Nephron progenitor cell (in vitro differentiated cells): ENCODE measurements around the gene JAK3.

Source experiments
- DNase-seq: peaks from one replicate; pipeline ENCODE4 v3.0.0; 2021
- H3K27ac Mint-ChIP-seq: 2 replicates; pipeline ENCODE4 v1.8.0; 2021; ENCODE audit warnings: mild to moderate bottlenecking, moderate library complexity, mixed read lengths
- H3K27me3 Mint-ChIP-seq: 2 replicates; pipeline ENCODE4 v1.8.0; 2021; ENCODE audit warnings: mild to moderate bottlenecking, low read depth, mixed read lengths; ENCODE audit not compliant: poor library complexity
- H3K36me3 Mint-ChIP-seq: 2 replicates; pipeline ENCODE4 v1.8.0; 2021; ENCODE audit warnings: low read depth, mixed read lengths
- H3K4me1 Mint-ChIP-seq: 2 replicates; pipeline ENCODE4 v1.8.0; 2021; ENCODE audit warnings: mixed read lengths
- H3K4me3 Mint-ChIP-seq: 2 replicates; pipeline ENCODE4 v1.8.0; 2021; ENCODE audit warnings: mild to moderate bottlenecking, moderate library complexity, mixed read lengths
- H3K9me3 Mint-ChIP-seq: 2 replicates; pipeline ENCODE4 v1.8.0; 2021; ENCODE audit warnings: mild to moderate bottlenecking, moderate library complexity, mixed read lengths
- CTCF ChIP-seq: fragments of 200-600 bp; sonication (generic); IDR thresholded peaks from 2 replicates; pipeline ENCODE4 v1.5.0; 2021; ENCODE audit warnings: antibody characterized with exemption

Gene JAK3

GRCh38 chr19:17868669-17869068 lies 20.9 kb upstream of the JAK3 start:
- TF ChIP-seq CTCF, result no peak
- Mint-ChIP-seq H3K4me3 (no peak overlapping the region), H3K27me3 (peaks cover 59% of the 10 kb centered on the region), H3K9me3 (no peaks in the 10 kb centered on the region), H3K36me3 (peaks cover 21% of the 10 kb centered on the region), H3K27ac (no peak overlapping the region), H3K4me1 (peaks cover 5% of the 10 kb centered on the region)
- no peak for DNase-seq

DNA sequence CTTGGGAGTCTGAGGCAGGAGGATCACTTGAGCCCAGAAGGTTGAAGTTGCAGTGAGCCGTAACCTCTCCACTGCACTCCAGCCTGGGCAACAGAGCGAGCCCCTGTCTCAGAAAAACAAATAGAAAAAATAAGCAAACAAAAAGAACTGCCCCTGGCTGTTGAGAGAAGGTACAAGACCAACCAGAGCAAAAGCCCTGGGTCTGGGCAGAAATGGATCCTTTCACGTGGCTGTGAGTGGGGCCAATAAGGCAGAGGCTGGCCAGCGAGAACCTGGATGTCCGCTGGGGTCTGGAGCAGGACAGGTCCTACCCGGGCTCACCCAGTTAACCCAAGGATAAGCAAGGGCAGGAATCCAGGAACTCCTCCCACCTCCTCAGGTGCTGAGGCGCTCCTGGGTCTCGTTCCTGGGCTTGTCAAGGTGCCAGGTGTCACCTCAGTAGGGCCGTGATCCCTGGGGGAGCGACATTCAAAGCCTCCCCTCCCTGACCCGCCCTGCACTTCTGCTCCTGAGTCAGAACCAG lies 19.2 kb upstream of the JAK3 start:
- peaks cover 12% of the 10 kb centered on the region for H3K4me1 Mint-ChIP-seq
- no peak overlapping the region for H3K4me3 Mint-ChIP-seq
- DNase-seq, result no peak
- no peak for TF ChIP-seq CTCF
- peaks cover 36% of the 10 kb centered on the region for H3K36me3 Mint-ChIP-seq
- H3K27ac Mint-ChIP-seq, result no peak overlapping the region
- peaks cover 47% of the 10 kb centered on the region for H3K27me3 Mint-ChIP-seq
- H3K9me3 Mint-ChIP-seq, result no peaks in the 10 kb centered on the region

- TF ChIP-seq CTCF, result no peak
- H3K27me3 Mint-ChIP-seq, result peaks cover 41% of the 10 kb centered on the region
- H3K4me3 Mint-ChIP-seq, result no peak overlapping the region
- DNase-seq, result no peak
- peaks cover 40% of the 10 kb centered on the region for H3K36me3 Mint-ChIP-seq
- H3K9me3 Mint-ChIP-seq, result no peaks in the 10 kb centered on the region
- H3K27ac Mint-ChIP-seq, result no peak overlapping the region
- H3K4me1 Mint-ChIP-seq, result peaks cover 11% of the 10 kb centered on the region
Observed at GRCh38 chr19:17866312-17866963, 18.7 kb upstream of the JAK3 start.

- H3K4me1 Mint-ChIP-seq, result peaks cover 19% of the 10 kb centered on the region
- H3K27ac Mint-ChIP-seq, result peak overlapping the region; percentile 77
- no peak overlapping the region for H3K4me3 Mint-ChIP-seq
- H3K27me3 Mint-ChIP-seq, result peaks cover 33% of the 10 kb centered on the region
- no peaks in the 10 kb centered on the region for H3K9me3 Mint-ChIP-seq
- peaks cover 45% of the 10 kb centered on the region for H3K36me3 Mint-ChIP-seq
- TF ChIP-seq CTCF, result no peak
- no peak for DNase-seq
Observed at GRCh38 chr19:17865364-17866311, 17.9 kb upstream of the JAK3 start.

DNA sequence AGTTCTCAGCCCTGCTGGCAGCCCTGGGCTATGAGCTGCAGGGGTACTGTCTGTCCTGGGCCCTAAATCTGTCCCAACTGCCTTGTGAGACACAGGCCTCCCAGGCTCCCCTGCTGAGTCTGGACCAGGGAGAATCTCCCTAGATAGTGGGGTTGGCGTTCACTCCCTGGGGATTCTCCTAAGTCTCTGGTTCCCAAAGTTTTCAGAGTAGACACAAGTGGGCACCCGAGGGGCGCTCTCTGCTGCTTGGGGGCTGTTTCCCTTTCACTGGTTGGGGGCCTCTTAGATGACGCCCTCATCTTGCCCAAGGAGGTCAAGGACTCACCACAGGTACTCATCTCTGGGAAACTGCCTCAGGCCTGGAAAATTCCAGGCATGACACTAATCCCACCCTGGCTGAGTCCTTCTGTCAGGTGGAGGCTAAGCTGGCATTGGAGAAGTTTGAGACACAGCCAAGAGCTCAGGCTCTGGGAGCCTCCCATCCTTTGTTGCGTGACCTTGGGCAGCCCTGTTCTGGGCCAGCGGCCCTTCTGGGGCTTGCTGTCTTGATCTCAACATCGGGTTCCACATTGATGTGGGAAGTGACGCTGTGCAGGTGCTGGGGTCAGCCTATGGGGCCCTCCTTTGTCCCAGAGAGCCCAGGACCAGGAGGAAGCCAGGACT lies 15.9 kb upstream of the JAK3 start:
- DNase-seq, result no peak
- no peaks in the 10 kb centered on the region for H3K9me3 Mint-ChIP-seq
- no peak for TF ChIP-seq CTCF
- H3K27me3 Mint-ChIP-seq, result peaks cover 22% of the 10 kb centered on the region
- no peak overlapping the region for H3K4me3 Mint-ChIP-seq
- peaks cover 54% of the 10 kb centered on the region for H3K36me3 Mint-ChIP-seq
- H3K27ac Mint-ChIP-seq, result peak overlapping the region; percentile 95
- peaks cover 37% of the 10 kb centered on the region for H3K4me1 Mint-ChIP-seq
